HCT116 (cell line): ENCODE data around the gene HAGH. TPM values are rescaled to one million over a fixed set of nuclear protein-coding genes. Genes with fewer than 3 reads are reported as not detected.

Experiments
- ATAC-seq: fragments of 200-7000 bp; cut with Tn5 transposase; 2 replicates; pipeline ENCODE4 v1.9.1; 2020; ENCODE audit warnings: mild to moderate bottlenecking, moderate library complexity
- BruUV-seq: library from RNA; stranded (reverse); fragments of 400-500 nt; replicated peaks from 2 replicates; lab custom pipeline; 2021; lab: Mats Ljungman, UMichigan
- CTCF ChIA-PET: fragments of 300-600 bp; sonication (Branson Sonifier 250); formaldehyde crosslinking; loops from one replicate; lab custom pipeline; 2021; ENCODE audit warnings: antibody characterized with exemption; lab: Charles Lee
- POLR2A ChIA-PET: fragments of 300-600, 350-600 bp; sonication (Branson Sonifier 250); formaldehyde crosslinking; loops from one replicate; lab custom pipeline; 2021; ENCODE audit warnings: antibody characterized with exemption; lab: Charles Lee
- RAD21 ChIA-PET, 2 experiments: fragments of 300-600 bp; sonication (Branson Sonifier 250); formaldehyde crosslinking; loops; one replicate each; lab custom pipeline; 2023; ENCODE audit warnings: low total read pairs in 2 of 2; ENCODE audit not compliant: uncharacterized antibody in 2 of 2, unreplicated experiment in 2 of 2, low non-redundant PET in 1 of 2; lab: Charles Lee
- DNase-seq: peaks from one replicate; pipeline ENCODE4 v3.0.0-alpha.2; 2010; ENCODE audit warnings: low read depth, low spot score
- H2AFZ ChIP-seq: fragments of 200-600 bp; shearing (Covaris generic), sonication (generic); 2 replicates; pipeline ENCODE4 v1.6.1; 2017; ENCODE audit warnings: low read depth, mixed run types, mixed read lengths, antibody characterized with exemption, low read length; ENCODE audit not compliant: poor library complexity, severe bottlenecking
- H3K27ac ChIP-seq: 2 replicates; pipeline ENCODE4 v1.5.1; 2012; ENCODE audit warnings: low read depth, low read length
- H3K27me3 ChIP-seq: fragments of 200-600 bp; sonication (generic); 2 replicates; pipeline ENCODE4 v1.6.1; 2016; ENCODE audit warnings: mixed run types, low read length, mixed read lengths; ENCODE audit not compliant: insufficient read depth
- H3K36me3 ChIP-seq, 2 experiments: fragments of 200-500 bp in 1 of 2; fragments of 200-600 bp in 1 of 2; sonication (Bioruptor generic) in 1 of 2; sonication (generic) in 1 of 2; 2 replicates each; pipeline versions ENCODE4 v1.5.1 to v1.6.1; 2014 to 2016; ENCODE audit warnings: low read length in 2 of 2, inconsistent platforms in 1 of 2, mixed read lengths in 1 of 2, mixed run types in 1 of 2; ENCODE audit not compliant: insufficient read depth in 2 of 2, control insufficient read depth in 1 of 2
- H3K4me1 ChIP-seq, 2 experiments: fragments of 200-600 bp in 1 of 2; sonication (generic) in 1 of 2; 2 replicates each; pipeline versions ENCODE4 v1.5.1 to v1.6.1; 2012 to 2017; ENCODE audit warnings: low read length in 2 of 2, inconsistent platforms in 1 of 2, mild to moderate bottlenecking in 1 of 2, mixed read lengths in 1 of 2, mixed run types in 1 of 2, moderate library complexity in 1 of 2; ENCODE audit not compliant: insufficient read depth in 2 of 2, control insufficient read depth in 1 of 2
- H3K4me2 ChIP-seq: fragments of 200-600 bp; sonication (generic); 2 replicates; pipeline ENCODE4 v1.6.1; 2017; ENCODE audit warnings: mixed run types, low read length, mixed read lengths
- H3K4me3 ChIP-seq, 2 experiments: fragments of 200-600 bp in 1 of 2; sonication (generic) in 1 of 2; replicated peaks in 1 of 2; 2 replicates each; pipeline ENCODE4 v1.5.1; 2011 to 2016; ENCODE audit warnings: low read length in 2 of 2, control low read depth in 1 of 2, low read depth in 1 of 2, mild to moderate bottlenecking in 1 of 2, mixed read lengths in 1 of 2, mixed run types in 1 of 2
- H3K79me2 ChIP-seq: fragments of 200-600 bp; sonication (generic); 2 replicates; pipeline ENCODE4 v1.6.1; 2017; ENCODE audit warnings: mild to moderate bottlenecking, mixed run types, low read length, moderate library complexity, mixed read lengths; ENCODE audit not compliant: insufficient read depth
- H3K9ac ChIP-seq: fragments of 200-600 bp; sonication (generic); 2 replicates; pipeline ENCODE4 v1.6.1; 2016; ENCODE audit warnings: low read length, mixed read lengths
- H3K9me2 ChIP-seq: fragments of 200-600 bp; sonication (generic), shearing (Covaris generic); 2 replicates; pipeline ENCODE4 v1.6.1; 2017; ENCODE audit warnings: mixed run types, mild to moderate bottlenecking, moderate library complexity; ENCODE audit not compliant: insufficient read depth
- H3K9me3 ChIP-seq, 2 experiments: fragments of 200-500 bp in 1 of 2; fragments of 200-600 bp in 1 of 2; sonication (Bioruptor generic) in 1 of 2; sonication (generic) in 1 of 2; 2 replicates each; pipeline ENCODE4 v1.6.1; 2014 to 2017; ENCODE audit warnings: low read length in 2 of 2, mixed read lengths in 2 of 2, inconsistent platforms in 1 of 2, low read depth in 1 of 2, mild to moderate bottlenecking in 1 of 2, mixed run types in 1 of 2, moderate library complexity in 1 of 2; ENCODE audit not compliant: control insufficient read depth in 1 of 2, insufficient read depth in 1 of 2
- H4K20me1 ChIP-seq: fragments of 200-600 bp; sonication (generic), shearing (Covaris generic); 2 replicates; pipeline ENCODE4 v1.6.1; 2017; ENCODE audit warnings: mixed run types, mild to moderate bottlenecking, moderate library complexity; ENCODE audit not compliant: insufficient read depth
- ATF3 ChIP-seq: IDR thresholded peaks from 2 replicates; pipeline ENCODE4 v1.6.1; 2012
- CEBPB ChIP-seq: IDR thresholded peaks from 2 replicates; pipeline ENCODE4 v1.6.1; 2012; ENCODE audit warnings: low read depth
- EGR1 ChIP-seq: IDR thresholded peaks from 2 replicates; pipeline ENCODE4 v1.6.1; 2012; ENCODE audit warnings: low read depth
- ELF1 ChIP-seq: IDR thresholded peaks from 2 replicates; pipeline ENCODE4 v1.6.1; 2012; ENCODE audit warnings: low read depth, borderline replicate concordance
- EZH2 ChIP-seq: fragments of 200-600 bp; sonication (generic); IDR thresholded peaks from 2 replicates; pipeline ENCODE4 v1.6.1; 2017; ENCODE audit warnings: antibody characterized with exemption, mixed run types
- EZH2phosphoT487 ChIP-seq: fragments of 200-600 bp; IDR thresholded peaks from 2 replicates; pipeline ENCODE4 v1.6.1; 2018; ENCODE audit warnings: antibody characterized with exemption, borderline replicate concordance
- FOSL1 ChIP-seq: IDR thresholded peaks from 2 replicates; pipeline ENCODE4 v1.6.1; 2012; ENCODE audit warnings: low read depth
- MAX ChIP-seq: IDR thresholded peaks from 2 replicates; pipeline ENCODE4 v1.6.1; 2012
- RAD21 ChIP-seq: IDR thresholded peaks from 2 replicates; pipeline ENCODE4 v1.6.1; 2012; ENCODE audit warnings: low read depth, mild to moderate bottlenecking
- REST ChIP-seq: IDR thresholded peaks from 2 replicates; pipeline ENCODE4 v1.6.1; 2012; ENCODE audit warnings: low read depth
- SP1 ChIP-seq: IDR thresholded peaks from 2 replicates; pipeline ENCODE4 v1.6.1; 2012; ENCODE audit warnings: low read depth
- SRF ChIP-seq: IDR thresholded peaks from 2 replicates; pipeline ENCODE4 v1.6.1; 2012; ENCODE audit warnings: low read depth
- ZBTB33 ChIP-seq: IDR thresholded peaks from 2 replicates; pipeline ENCODE4 v1.6.1; 2011; ENCODE audit warnings: mild to moderate bottlenecking, low read length, moderate library complexity; ENCODE audit not compliant: insufficient replicate concordance; ENCODE audit errors: extremely low read depth
- ZNF274 ChIP-seq: fragments of 200-500 bp; sonication (Bioruptor generic); IDR thresholded peaks from 2 replicates; pipeline ENCODE4 v1.6.1; 2014; ENCODE audit warnings: mild to moderate bottlenecking, low read depth, low read length, inconsistent platforms
- intact Hi-C: fragments of 100-400 bp; cut with micrococcal nuclease; formaldehyde crosslinking; loops from 2 replicates; pipeline ENCODE4 v1.10.0; 2022
- total RNA-seq: library from RNA; stranded (reverse); gene quantifications from one replicate; pipeline ENCODE4 v1.2.1, GENCODE V29; 2021; ENCODE audit not compliant: unreplicated experiment

HAGH gene
- total RNA-seq, 1 experiment from 2014 or later: 39.1 TPM

- TF ChIP-seq REST (no peak), ATF3 (no peak), CEBPB (no peak)
These were observed 3.8 kb downstream of the HAGH start (continued) for GRCh38 chr16:1822801-1823200.

- DNase-seq (no peak), ATAC-seq (no peak)
- Histone ChIP-seq H4K20me1 (no peaks in the 10 kb centered on the region), H3K9me2 (no peaks in the 10 kb centered on the region), H3K9me3 (no peaks in the 10 kb centered on the region), H3K27me3 (no peaks in the 10 kb centered on the region), H3K4me3 (no peak overlapping the region), H3K9ac (no peak overlapping the region), H3K4me2 (no peak overlapping the region), H3K27ac (no peak overlapping the region), H3K36me3 (no peaks in the 10 kb centered on the region), H3K4me1 (peaks cover 7 to 9% of the 10 kb centered on the region in 2 experiments), H2AFZ (no peak overlapping the region), H3K79me2 (no peaks in the 10 kb centered on the region)
- ChIA-PET POLR2A (no interaction called here), CTCF (no interaction called here), RAD21 (no interaction called here)
- intact Hi-C loops: no loop called here
- BruUV-seq: no TSS peak
- TF ChIP-seq FOSL1: no peak
- TF ChIP-seq EZH2phosphoT487: no peak
- no peak for TF ChIP-seq ATF3
- TF ChIP-seq MAX: no peak
- no peak for TF ChIP-seq SRF
- TF ChIP-seq EZH2: no peak
- no peak for TF ChIP-seq EGR1
- TF ChIP-seq RAD21: no peak
- no peak for TF ChIP-seq ELF1
- no peak for TF ChIP-seq REST
- no peak for TF ChIP-seq ZBTB33
- no peak for TF ChIP-seq ZNF274
- TF ChIP-seq SP1: no peak
These were observed 4.6 kb downstream of the HAGH start for GRCh38 chr16:1821861-1822611.
